ENCODE data around the gene RAB11FIP3. TPM values are rescaled to one million over a fixed set of nuclear protein-coding genes. Genes with fewer than 3 reads are reported as not detected.

Gene RAB11FIP3
- total RNA-seq, 1 experiment from 2014 or later = 37.1 TPM

DNA sequence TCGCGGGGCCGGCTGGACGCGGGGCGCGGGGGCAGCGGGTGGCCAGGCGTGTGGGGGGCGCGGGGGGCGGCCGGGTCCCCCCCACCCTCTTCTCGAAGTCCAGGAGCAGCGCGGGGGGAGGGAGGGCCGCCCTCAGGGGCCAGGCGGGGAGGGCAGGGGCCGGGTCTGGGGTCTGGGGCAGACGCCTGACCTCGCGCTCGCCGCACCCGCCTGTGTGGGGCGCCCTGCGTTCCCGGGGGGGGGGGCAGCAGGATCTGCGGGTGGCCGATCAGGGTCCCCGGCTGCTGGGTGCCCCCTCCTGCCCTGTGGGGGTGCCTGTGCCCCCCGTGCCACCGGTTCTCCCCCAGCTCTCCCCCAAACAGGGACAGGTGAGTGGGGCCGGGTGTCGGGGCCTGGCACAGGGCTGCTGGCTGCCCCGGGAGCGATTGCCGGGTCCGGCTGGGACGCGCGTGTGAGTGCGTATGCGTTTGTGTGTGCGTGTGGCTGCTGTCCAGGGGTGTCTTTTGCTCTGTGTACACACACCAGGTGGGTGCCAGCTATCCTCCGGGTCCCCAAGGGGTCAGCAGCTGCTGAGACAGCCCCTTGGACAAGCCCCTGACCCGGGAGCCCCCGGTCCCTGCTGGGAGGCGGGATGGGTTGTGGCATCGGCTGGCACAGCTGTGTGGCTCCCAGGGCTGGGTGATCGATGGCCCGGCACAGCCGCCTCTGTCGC, 135.4 kb downstream of the RAB11FIP3 start:
- Histone ChIP-seq H3K79me1 (ENCODE audit: insufficient read depth, low read depth, low read length, poor library complexity, severe bottlenecking) (no peaks in the 10 kb centered on the region), H3K4me2 (ENCODE audit: insufficient read depth, insufficient read length, low read length) (no peak overlapping the region), H4K20me1 (ENCODE audit: control insufficient read depth, insufficient read depth, insufficient read length) (peaks cover 3% of the 10 kb centered on the region), H3K23me2 (ENCODE audit: insufficient read length, low read depth, low read length, poor library complexity, severe bottlenecking) (no peaks in the 10 kb centered on the region), H2BK15ac (ENCODE audit: low read depth, low read length) (no peak overlapping the region), H4K91ac (ENCODE audit: insufficient read length, low read depth, low read length) (no peak overlapping the region), H3K23ac (ENCODE audit: insufficient read length, low read depth, low read length) (no peak overlapping the region), H3K27ac (ENCODE audit: insufficient read length, low read depth, low read length) (no peak overlapping the region), H3K56ac (ENCODE audit: insufficient read length, low read depth, low read length) (no peak overlapping the region), H2BK20ac (ENCODE audit: low read depth, low read length, poor library complexity, severe bottlenecking) (no peak overlapping the region), H2BK5ac (ENCODE audit: insufficient read length, low read length) (no peak overlapping the region), H4K5ac (ENCODE audit: insufficient read length, low read depth, low read length) (no peak overlapping the region), H4K8ac (replicated peaks; ENCODE audit: insufficient read length, low read depth, low read length) (no peak overlapping the region), H2BK120ac (ENCODE audit: low read depth, low read length, poor library complexity, severe bottlenecking) (no peak overlapping the region), H3K18ac (ENCODE audit: insufficient read length, low read depth, low read length) (no peak overlapping the region), H3K9ac (ENCODE audit: extremely low read depth, insufficient read length, low read length) (no peak overlapping the region), H3K27me3 (ENCODE audit: insufficient read depth, low read length) (peaks cover 2% of the 10 kb centered on the region; the same call in 1 of the 2 replicates), H3K79me2 (ENCODE audit: insufficient read depth, low read length) (no peaks in the 10 kb centered on the region), H3K14ac (ENCODE audit: insufficient read depth, low read length) (no peak overlapping the region), H3K4me1 (ENCODE audit: insufficient read depth, low read length) (no peaks in the 10 kb centered on the region), H3T11ph (ENCODE audit: low read length) (no peak overlapping the region), H2AK5ac (ENCODE audit: insufficient read length, low read length) (no peak overlapping the region), H3K4ac (ENCODE audit: low read depth, low read length) (no peak overlapping the region), H2AFZ (ENCODE audit: low read length) (no peak overlapping the region), H2BK12ac (ENCODE audit: insufficient read length, low read depth, low read length) (no peak overlapping the region), H3K9me3 (ENCODE audit: control insufficient read depth, low read depth, low read length) (no peaks in the 10 kb centered on the region)
- Mint-ChIP-seq H3K4me3 (peak overlapping the region in 1 of 2 experiments; percentile 58; a peak in 2 of 5 replicates), H3K9me3 (no peaks in the 10 kb centered on the region; a peak in 1 of 5 replicates), H3K4me1 (peaks cover 0 to 6% of the 10 kb centered on the region in 2 experiments; a peak in 2 of 4 replicates), H3K27me3 (ENCODE audit: low read depth) (peaks cover 42% of the 10 kb centered on the region), H3K36me3 (ENCODE audit: insufficient read depth in 1 of 3, low read depth in 3 of 3) (no peaks in the 10 kb centered on the region; a peak in 1 of 7 replicates), H3K27ac (no peak overlapping the region)
- TF ChIP-seq, protein P1, sequence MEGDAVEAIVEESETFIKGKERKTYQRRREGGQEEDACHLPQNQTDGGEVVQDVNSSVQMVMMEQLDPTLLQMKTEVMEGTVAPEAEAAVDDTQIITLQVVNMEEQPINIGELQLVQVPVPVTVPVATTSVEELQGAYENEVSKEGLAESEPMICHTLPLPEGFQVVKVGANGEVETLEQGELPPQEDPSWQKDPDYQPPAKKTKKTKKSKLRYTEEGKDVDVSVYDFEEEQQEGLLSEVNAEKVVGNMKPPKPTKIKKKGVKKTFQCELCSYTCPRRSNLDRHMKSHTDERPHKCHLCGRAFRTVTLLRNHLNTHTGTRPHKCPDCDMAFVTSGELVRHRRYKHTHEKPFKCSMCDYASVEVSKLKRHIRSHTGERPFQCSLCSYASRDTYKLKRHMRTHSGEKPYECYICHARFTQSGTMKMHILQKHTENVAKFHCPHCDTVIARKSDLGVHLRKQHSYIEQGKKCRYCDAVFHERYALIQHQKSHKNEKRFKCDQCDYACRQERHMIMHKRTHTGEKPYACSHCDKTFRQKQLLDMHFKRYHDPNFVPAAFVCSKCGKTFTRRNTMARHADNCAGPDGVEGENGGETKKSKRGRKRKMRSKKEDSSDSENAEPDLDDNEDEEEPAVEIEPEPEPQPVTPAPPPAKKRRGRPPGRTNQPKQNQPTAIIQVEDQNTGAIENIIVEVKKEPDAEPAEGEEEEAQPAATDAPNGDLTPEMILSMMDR (conservative IDR thresholded peaks at IDR 0.05) = no peak
- no CpG with 5 or more reads among the region's 54 CpGs for WGBS (ENCODE audit: extremely low coverage, insufficient read length, low lambda C conversion rate)
- DNase-seq = no peak
